PC-9 (cell line): ENCODE measurements around the gene VASP. TPM values are rescaled to one million over a fixed set of nuclear protein-coding genes. Genes with fewer than 3 reads are reported as not detected.

Source experiments
- BruUV-seq: library from RNA; stranded (reverse); fragments of 400-500 nt; replicated peaks from 2 replicates; lab custom pipeline; 2021; lab: Mats Ljungman, UMichigan
- CTCF ChIA-PET: fragments of 300-600 bp; sonication (Branson Sonifier 250); formaldehyde crosslinking; loops from one replicate; lab custom pipeline; 2022; ENCODE audit warnings: antibody characterized with exemption; lab: Charles Lee
- POLR2A ChIA-PET: fragments of 300-600 bp; sonication (Branson Sonifier 250); formaldehyde crosslinking; loops from one replicate; lab custom pipeline; 2022; ENCODE audit warnings: antibody characterized with exemption; ENCODE audit not compliant: unreplicated experiment; lab: Charles Lee
- DNase-seq, 2 experiments: peaks; one replicate each; pipeline versions ENCODE4 v3.0.0 to v3.0.0-alpha.2; 2015 to 2022; ENCODE audit warnings: mixed read lengths in 1 of 2
- H2AFZ ChIP-seq: fragments of 200-600 bp; sonication (generic); 2 replicates; pipeline ENCODE4 v1.8.1; 2017; ENCODE audit warnings: antibody characterized with exemption
- H3F3A ChIP-seq: fragments of 200-600 bp; sonication (generic); 2 replicates; pipeline ENCODE4 v1.8.1; 2017; ENCODE audit warnings: antibody characterized with exemption, mild to moderate bottlenecking, low read depth; ENCODE audit not compliant: insufficient read depth
- H3K27ac ChIP-seq: fragments of 200-600 bp; sonication (generic); 2 replicates; pipeline ENCODE4 v1.6.1; 2016; ENCODE audit warnings: mixed run types
- H3K27me3 ChIP-seq: fragments of 200-600 bp; sonication (generic); 2 replicates; pipeline ENCODE4 v1.6.1; 2016; ENCODE audit warnings: low read depth, mixed run types; ENCODE audit not compliant: insufficient read depth
- H3K36me3 ChIP-seq: fragments of 200-600 bp; sonication (generic); 2 replicates; pipeline ENCODE4 v1.6.1; 2016; ENCODE audit warnings: low read depth, mixed run types
- H3K4me1 ChIP-seq: fragments of 200-600 bp; sonication (generic); replicated peaks from 2 replicates; pipeline ENCODE4 v1.6.1; 2016; ENCODE audit warnings: mixed run types; ENCODE audit not compliant: insufficient read depth
- H3K4me2 ChIP-seq: fragments of 200-600 bp; sonication (generic); 2 replicates; pipeline ENCODE4 v1.6.1; 2017; ENCODE audit warnings: mixed run types
- H3K4me3 ChIP-seq: fragments of 200-600 bp; sonication (generic); 2 replicates; pipeline ENCODE4 v1.6.1; 2016; ENCODE audit warnings: mixed run types
- H3K79me2 ChIP-seq: fragments of 200-600 bp; sonication (generic); 2 replicates; pipeline ENCODE4 v1.6.1; 2017; ENCODE audit warnings: low read depth, mixed run types
- H3K9me2 ChIP-seq: fragments of 200-600 bp; sonication (generic); 2 replicates; pipeline ENCODE4 v1.8.1; 2017; ENCODE audit warnings: mild to moderate bottlenecking; ENCODE audit not compliant: insufficient read depth
- H3K9me3 ChIP-seq: fragments of 200-600 bp; sonication (generic); 2 replicates; pipeline ENCODE4 v1.8.1; 2016; ENCODE audit warnings: low read depth; ENCODE audit not compliant: insufficient read depth
- H4K20me1 ChIP-seq: fragments of 200-600 bp; sonication (generic); 2 replicates; pipeline ENCODE4 v1.8.1; 2017; ENCODE audit not compliant: insufficient read depth
- EZH2 ChIP-seq: fragments of 200-600 bp; sonication (generic); IDR thresholded peaks from 2 replicates; pipeline ENCODE4 v1.8.0; 2017; ENCODE audit warnings: antibody characterized with exemption, low read depth
- intact Hi-C: fragments of 100-400 bp; cut with micrococcal nuclease; formaldehyde crosslinking; loops from one replicate; pipeline ENCODE4 v1.10.0; 2022; ENCODE audit not compliant: unreplicated experiment
- total RNA-seq: library from RNA; stranded (reverse); gene quantifications from 2 replicates; pipeline ENCODE4 v1.2.3, GENCODE V29; 2021
- TF ChIP-seq, protein P1 (sequence below): fragments of 200-600 bp; sonication (generic); conservative IDR thresholded peaks from 2 replicates; pipeline ENCODE4 v1.6.1; 2017; ENCODE audit warnings: mixed run types, antibody characterized with exemption, mild to moderate bottlenecking, moderate library complexity

VASP gene
- total RNA-seq, 1 experiment from 2014 or later, result 123 TPM

DNA sequence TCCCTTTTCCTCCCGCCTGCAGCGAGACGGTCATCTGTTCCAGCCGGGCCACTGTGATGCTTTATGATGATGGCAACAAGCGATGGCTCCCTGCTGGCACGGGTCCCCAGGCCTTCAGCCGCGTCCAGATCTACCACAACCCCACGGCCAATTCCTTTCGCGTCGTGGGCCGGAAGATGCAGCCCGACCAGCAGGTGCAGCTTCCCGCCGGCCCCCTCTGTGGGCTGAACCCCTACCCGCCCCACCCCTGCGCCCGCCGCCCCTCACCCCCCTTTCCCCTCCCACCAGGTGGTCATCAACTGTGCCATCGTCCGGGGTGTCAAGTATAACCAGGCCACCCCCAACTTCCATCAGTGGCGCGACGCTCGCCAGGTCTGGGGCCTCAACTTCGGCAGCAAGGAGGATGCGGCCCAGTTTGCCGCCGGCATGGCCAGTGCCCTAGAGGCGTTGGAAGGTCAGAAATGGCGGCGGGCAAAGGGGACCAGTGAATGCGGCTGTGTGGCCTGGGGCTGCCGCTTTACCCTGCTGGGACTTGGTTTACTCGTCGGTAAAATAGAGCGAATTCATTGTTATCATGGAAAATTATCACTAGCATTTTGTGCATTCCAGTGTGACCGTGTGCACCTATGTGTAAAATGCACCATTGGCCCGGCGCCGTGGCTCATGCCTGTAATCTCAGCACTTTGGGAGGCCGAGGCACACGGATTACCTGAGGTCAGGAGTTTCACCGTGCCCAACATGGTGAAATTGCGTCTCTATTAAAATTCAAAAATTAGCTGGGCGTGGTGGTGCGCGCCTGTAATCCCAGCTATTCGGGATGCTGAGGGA, 10.6 kb downstream of the VASP start:
- Histone ChIP-seq H3F3A (peaks cover 75% of the 10 kb centered on the region), H4K20me1 (peaks cover 41% of the 10 kb centered on the region), H3K27me3 (no peaks in the 10 kb centered on the region), H2AFZ (no peak overlapping the region), H3K36me3 (peaks cover 10% of the 10 kb centered on the region), H3K9me3 (no peaks in the 10 kb centered on the region), H3K27ac (no peak overlapping the region), H3K79me2 (peaks cover 33% of the 10 kb centered on the region), H3K4me3 (no peak overlapping the region), H3K4me1 (peaks cover 50% of the 10 kb centered on the region), H3K4me2 (no peak overlapping the region), H3K9me2 (no peaks in the 10 kb centered on the region)
- intact Hi-C loops, result no loop called here
- no peak for DNase-seq
- no peak for TF ChIP-seq EZH2
- TF ChIP-seq, protein P1, sequence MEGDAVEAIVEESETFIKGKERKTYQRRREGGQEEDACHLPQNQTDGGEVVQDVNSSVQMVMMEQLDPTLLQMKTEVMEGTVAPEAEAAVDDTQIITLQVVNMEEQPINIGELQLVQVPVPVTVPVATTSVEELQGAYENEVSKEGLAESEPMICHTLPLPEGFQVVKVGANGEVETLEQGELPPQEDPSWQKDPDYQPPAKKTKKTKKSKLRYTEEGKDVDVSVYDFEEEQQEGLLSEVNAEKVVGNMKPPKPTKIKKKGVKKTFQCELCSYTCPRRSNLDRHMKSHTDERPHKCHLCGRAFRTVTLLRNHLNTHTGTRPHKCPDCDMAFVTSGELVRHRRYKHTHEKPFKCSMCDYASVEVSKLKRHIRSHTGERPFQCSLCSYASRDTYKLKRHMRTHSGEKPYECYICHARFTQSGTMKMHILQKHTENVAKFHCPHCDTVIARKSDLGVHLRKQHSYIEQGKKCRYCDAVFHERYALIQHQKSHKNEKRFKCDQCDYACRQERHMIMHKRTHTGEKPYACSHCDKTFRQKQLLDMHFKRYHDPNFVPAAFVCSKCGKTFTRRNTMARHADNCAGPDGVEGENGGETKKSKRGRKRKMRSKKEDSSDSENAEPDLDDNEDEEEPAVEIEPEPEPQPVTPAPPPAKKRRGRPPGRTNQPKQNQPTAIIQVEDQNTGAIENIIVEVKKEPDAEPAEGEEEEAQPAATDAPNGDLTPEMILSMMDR, result no peak
- POLR2A ChIA-PET, result no interaction called here
- CTCF ChIA-PET, result no interaction called here
- no TSS peak for BruUV-seq

DNA sequence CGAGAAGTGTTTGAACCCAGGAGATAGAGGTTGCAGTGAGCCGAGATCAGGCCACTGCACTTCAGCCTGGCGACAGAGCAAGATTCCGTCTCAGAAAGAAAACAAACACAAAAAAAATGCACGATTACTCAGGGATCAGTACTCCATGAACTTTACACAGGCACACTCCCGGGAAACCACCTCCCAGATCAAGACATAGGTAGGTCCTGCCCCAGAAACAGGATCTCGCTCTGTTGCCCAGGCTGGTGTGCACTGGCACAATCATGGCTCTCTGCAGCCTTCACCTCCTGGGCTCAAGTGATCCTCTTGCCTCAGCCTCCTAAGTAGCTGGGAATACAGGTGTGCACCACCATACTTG, 11.2 kb downstream of the VASP start:
- peaks cover 10% of the 10 kb centered on the region; the same call in 1 of the 2 replicates for H3K36me3 ChIP-seq
- TF ChIP-seq, protein P1, result no peak
- TF ChIP-seq EZH2, result no peak
- H3K9me2 ChIP-seq, result no peaks in the 10 kb centered on the region
- no peak overlapping the region for H2AFZ ChIP-seq
- DNase-seq, result no peak
- ChIA-PET CTCF (no interaction called here), POLR2A (no interaction called here)
- H3K27ac ChIP-seq, result no peak overlapping the region
- H3K4me3 ChIP-seq, result no peak overlapping the region
- H3K4me1 ChIP-seq, result peaks cover 48% of the 10 kb centered on the region
- no TSS peak for BruUV-seq
- no peaks in the 10 kb centered on the region for H3K9me3 ChIP-seq
- no peak overlapping the region for H3K4me2 ChIP-seq
- H3K79me2 ChIP-seq, result peaks cover 27% of the 10 kb centered on the region
- H4K20me1 ChIP-seq, result peaks cover 36% of the 10 kb centered on the region
- no peaks in the 10 kb centered on the region for H3K27me3 ChIP-seq
- peaks cover 78% of the 10 kb centered on the region for H3F3A ChIP-seq
- intact Hi-C loops, result no loop called here

DNA sequence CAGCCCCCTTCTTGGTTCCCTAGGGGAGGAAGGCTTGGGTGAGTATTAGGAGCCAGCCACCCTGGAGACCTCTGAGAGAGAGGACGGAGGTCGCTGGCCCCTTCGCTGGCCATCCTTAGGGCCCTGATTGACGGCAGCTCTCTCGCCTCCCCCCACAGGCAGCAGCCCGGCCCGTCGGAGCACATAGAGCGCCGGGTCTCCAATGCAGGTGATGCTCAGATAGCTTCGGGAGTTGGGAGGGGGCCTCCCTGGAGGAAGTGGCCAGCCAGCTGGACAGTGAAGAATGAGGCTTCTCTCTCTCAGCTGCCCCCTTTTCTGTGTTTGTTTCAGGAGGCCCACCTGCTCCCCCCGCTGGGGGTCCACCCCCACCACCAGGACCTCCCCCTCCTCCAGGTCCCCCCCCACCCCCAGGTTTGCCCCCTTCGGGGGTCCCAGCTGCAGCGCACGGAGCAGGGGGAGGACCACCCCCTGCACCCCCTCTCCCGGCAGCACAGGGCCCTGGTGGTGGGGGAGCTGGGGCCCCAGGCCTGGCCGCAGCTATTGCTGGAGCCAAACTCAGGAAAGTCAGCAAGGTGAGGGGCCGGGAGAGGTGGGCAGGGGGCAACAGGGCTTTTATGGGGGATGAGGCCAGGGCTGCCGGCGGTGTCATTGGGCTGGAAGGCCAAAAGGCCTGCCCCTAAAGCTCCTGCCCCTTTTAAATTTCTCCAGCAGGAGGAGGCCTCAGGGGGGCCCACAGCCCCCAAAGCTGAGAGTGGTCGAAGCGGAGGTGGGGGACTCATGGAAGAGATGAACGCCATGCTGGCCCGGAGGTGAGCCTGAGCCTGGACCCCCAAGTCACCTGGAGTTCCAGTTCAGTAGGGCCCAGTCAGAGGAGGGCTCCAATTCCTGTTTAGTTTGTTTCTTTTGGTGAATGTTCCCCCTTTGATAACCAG, 15.0 kb downstream of the VASP start:
- H3K4me1 ChIP-seq, result peaks cover 35% of the 10 kb centered on the region
- H3K9me3 ChIP-seq, result no peaks in the 10 kb centered on the region
- 0 out of 2 replicates have a peak, but pooled peaks cover 2% of the 10 kb centered on the region for H4K20me1 ChIP-seq
- CTCF ChIA-PET, result interaction anchor here (0.6 kb wide), 1 partner anchor 12 kb away, joined by 3 read pairs; no protein-coding TSS in a partner anchor
- intact Hi-C loops, result loop anchor here (2.0 kb wide), 1 partner anchor 159 kb away; no protein-coding TSS in a partner anchor
- H3K27me3 ChIP-seq, result no peaks in the 10 kb centered on the region
- TF ChIP-seq, protein P1, result no peak
- TF ChIP-seq EZH2, result no peak
- H3K4me2 ChIP-seq, result no peak overlapping the region
- DNase-seq, result no peak
- H3K79me2 ChIP-seq, result no peaks in the 10 kb centered on the region
- H3F3A ChIP-seq, result peaks cover 81% of the 10 kb centered on the region
- H3K4me3 ChIP-seq, result no peak overlapping the region
- BruUV-seq, result no TSS peak
- POLR2A ChIA-PET, result no interaction called here
- 0 out of 2 replicates have a peak overlapping the region, but pooled peaks have one; percentile 17 for H3K27ac ChIP-seq
- H2AFZ ChIP-seq, result no peak overlapping the region
- peaks cover 26% of the 10 kb centered on the region for H3K36me3 ChIP-seq
- no peaks in the 10 kb centered on the region for H3K9me2 ChIP-seq
